CD14-positive monocyte (primary cell): ENCODE data around the gene TLR4. TPM values are rescaled to one million over a fixed set of nuclear protein-coding genes. Genes with fewer than 3 reads are reported as not detected.

ENCODE experiments used
- DNase-seq, 3 donors: peaks; one replicate each; pipeline ENCODE4 v3.0.0-alpha.2; 2011 to 2022
- H2AFZ ChIP-seq: 2 replicates; pipeline ENCODE4 v1.6.0; 2012; ENCODE audit warnings: mild to moderate bottlenecking, low read depth, low read length, inconsistent platforms; ENCODE audit not compliant: insufficient read depth, poor library complexity, severe bottlenecking
- H3K27ac ChIP-seq, 2 donors: 1 replicate in 1 of 2; 2 replicates in 1 of 2; pipeline ENCODE4 v1.5.1; 2012 to 2013; ENCODE audit warnings: low read length in 2 of 2, control low read depth in 1 of 2, inconsistent platforms in 1 of 2, low read depth in 1 of 2, mild to moderate bottlenecking in 1 of 2
- H3K27me3 ChIP-seq, 2 donors: one replicate each; pipeline versions ENCODE4 v1.6.0 to v1.6.1; 2011 to 2013; ENCODE audit warnings: low read length in 2 of 2; ENCODE audit not compliant: control insufficient read depth in 2 of 2, insufficient read depth in 2 of 2
- H3K36me3 ChIP-seq, 2 donors: replicated peaks in 1 of 2; 1 replicate in 1 of 2; 2 replicates in 1 of 2; pipeline versions ENCODE4 v1.5.1 to v1.6.1; 2012 to 2013; ENCODE audit warnings: low read length in 2 of 2, control low read depth in 1 of 2, inconsistent platforms in 1 of 2, mild to moderate bottlenecking in 1 of 2; ENCODE audit not compliant: insufficient read depth in 2 of 2, control insufficient read depth in 1 of 2
- H3K4me1 ChIP-seq, 2 donors: 1 replicate in 1 of 2; 2 replicates in 1 of 2; pipeline versions ENCODE4 v1.5.1 to v1.6.1; 2012 to 2013; ENCODE audit warnings: low read length in 2 of 2, control low read depth in 1 of 2, inconsistent platforms in 1 of 2, mild to moderate bottlenecking in 1 of 2, moderate library complexity in 1 of 2; ENCODE audit not compliant: insufficient read depth in 2 of 2, control insufficient read depth in 1 of 2
- H3K4me2 ChIP-seq: replicated peaks from 2 replicates; pipeline ENCODE3; 2012; ENCODE audit warnings: low read length, moderate library complexity, mild to moderate bottlenecking; ENCODE audit not compliant: poor library complexity, severe bottlenecking; ENCODE audit errors: extremely low read depth
- H3K4me3 ChIP-seq, 3 experiments: fragments of 200-600 bp in 1 of 3; sonication (generic) in 1 of 3; replicated peaks in 1 of 3; 1 replicate in 2 of 3; 2 replicates in 1 of 3; pipeline ENCODE4 v1.5.1; 2011 to 2013; ENCODE audit warnings: low read length in 3 of 3, mild to moderate bottlenecking in 3 of 3, control low read depth in 2 of 3, low read depth in 2 of 3, inconsistent platforms in 1 of 3, moderate library complexity in 1 of 3
- H3K79me2 ChIP-seq: 2 replicates; pipeline ENCODE4 v1.6.0; 2012; ENCODE audit warnings: mild to moderate bottlenecking, control low read depth, inconsistent platforms, low read length, moderate library complexity; ENCODE audit not compliant: insufficient read depth
- H3K9ac ChIP-seq: 2 replicates; pipeline ENCODE4 v1.6.0; 2017; ENCODE audit warnings: low read length, mild to moderate bottlenecking; ENCODE audit not compliant: insufficient read depth, poor library complexity, severe bottlenecking
- H3K9me3 ChIP-seq, 2 donors: replicated peaks in 1 of 2; 1 replicate in 1 of 2; 2 replicates in 1 of 2; pipeline versions ENCODE4 v1.5.1 to v1.6.1; 2012 to 2013; ENCODE audit warnings: low read length in 2 of 2, control low read depth in 1 of 2; ENCODE audit not compliant: control insufficient read depth in 1 of 2, insufficient read depth in 1 of 2
- H4K20me1 ChIP-seq: 2 replicates; pipeline ENCODE4 v1.6.0; 2012; ENCODE audit warnings: mild to moderate bottlenecking, low read length, control low read depth, moderate library complexity; ENCODE audit not compliant: insufficient read depth
- H3K27ac Mint-ChIP-seq, 7 donors: one replicate each; pipeline ENCODE4 v1.8.0; 2020; ENCODE audit warnings: mild to moderate bottlenecking in 7 of 7, mixed read lengths in 7 of 7, moderate library complexity in 6 of 7, inconsistent platforms in 2 of 7
- H3K27me3 Mint-ChIP-seq, 3 donors: one replicate each; pipeline ENCODE4 v1.8.0; 2021 to 2022; ENCODE audit warnings: low read depth in 3 of 3, mild to moderate bottlenecking in 3 of 3, mixed read lengths in 3 of 3, moderate library complexity in 3 of 3, inconsistent platforms in 1 of 3
- H3K36me3 Mint-ChIP-seq, 2 donors: one replicate each; pipeline ENCODE4 v1.8.0; 2020; ENCODE audit warnings: mixed read lengths in 2 of 2, inconsistent platforms in 1 of 2, mild to moderate bottlenecking in 1 of 2
- H3K4me1 Mint-ChIP-seq: one replicate; pipeline ENCODE4 v1.8.0; 2020; ENCODE audit warnings: mild to moderate bottlenecking, mixed read lengths
- H3K4me3 Mint-ChIP-seq, 2 donors: one replicate each; pipeline ENCODE4 v1.8.0; 2020; ENCODE audit warnings: mild to moderate bottlenecking in 2 of 2, mixed read lengths in 2 of 2, moderate library complexity in 1 of 2
- H3K9me3 Mint-ChIP-seq, 7 donors: one replicate each; pipeline ENCODE4 v1.8.0; 2020 to 2022; ENCODE audit warnings: mixed read lengths in 7 of 7, mild to moderate bottlenecking in 6 of 7, moderate library complexity in 6 of 7, inconsistent platforms in 2 of 7
- CTCF ChIP-seq: fragments of 200-600 bp; IDR thresholded peaks from one replicate; pipeline ENCODE4 v1.8.0; 2022; ENCODE audit warnings: antibody characterized with exemption, mild to moderate bottlenecking
- WGBS: methylation state at CpG from one replicate; pipeline ENCODE4 v1.1.5; 2013; ENCODE audit warnings: missing lambda C conversion rate; ENCODE audit not compliant: insufficient coverage; 5-methylcytosine and 5-hydroxymethylcytosine counted together
- intact Hi-C, 2 donors: fragments of 100-400 bp; cut with micrococcal nuclease; formaldehyde crosslinking; loops; one replicate each; pipeline versions ENCODE4 v1.15.0 to v1.15.1; 2023
- polyA plus RNA-seq, 3 donors: library from polyadenylated mRNA; depleted of rRNA in 1 of 3; unstranded in 2 of 3; stranded (reverse) in 1 of 3; fragments of 300-500 nt in 2 of 3; fragments of >200 nt in 1 of 3; fragmentation: Illumina TruSeq in 2 of 3; gene quantifications; 1 replicate in 2 of 3; 2 replicates in 1 of 3; pipeline ENCODE4 v1.2.3, GENCODE V29; 2012 to 2021

TLR4 gene
- polyA plus RNA-seq, 3 donors, result 34.0 to 214 (median 174) TPM

- no peaks in the 10 kb centered on the region for H3K9me3 ChIP-seq
- no peak overlapping the region for H3K4me3 ChIP-seq
- no peak overlapping the region for H3K27ac Mint-ChIP-seq
- H3K27me3 Mint-ChIP-seq, result peaks cover 7 to 14% (median 10%) of the 10 kb centered on the region in 3 donors
- no peak overlapping the region for H2AFZ ChIP-seq
- no peak overlapping the region for H3K4me3 Mint-ChIP-seq
- peaks cover 20% of the 10 kb centered on the region in 2 donors for H3K4me1 ChIP-seq
- no peaks in the 10 kb centered on the region for H4K20me1 ChIP-seq
- no peak overlapping the region for H3K4me2 ChIP-seq
- WGBS, result 78% methylated on average over 1 of the region's 5 CpGs
- no peak for TF ChIP-seq CTCF
- H3K9me3 Mint-ChIP-seq, result no peaks in the 10 kb centered on the region
- H3K79me2 ChIP-seq, result no peaks in the 10 kb centered on the region
- H3K9ac ChIP-seq, result no peak overlapping the region
- no peaks in the 10 kb centered on the region for H3K36me3 ChIP-seq
- peaks cover 0 to 3% of the 10 kb centered on the region in 2 donors for H3K27me3 ChIP-seq
- intact Hi-C loops, result no loop called here
- no peak overlapping the region for H3K27ac ChIP-seq
- H3K36me3 Mint-ChIP-seq, result peaks cover 7 to 12% of the 10 kb centered on the region in 2 donors
- peaks cover 23% of the 10 kb centered on the region for H3K4me1 Mint-ChIP-seq
- no peak for DNase-seq
These were observed 43.3 kb downstream of the TLR4 start for GRCh38 chr9:117747386-117747970.

GRCh38 chr9:117750401-117750800 lies 46.2 kb downstream of the TLR4 start:
- Mint-ChIP-seq H3K4me3 (no peak overlapping the region), H3K27ac (no peak overlapping the region), H3K27me3 (peaks cover under 1 to 11% (median 10%) of the 10 kb centered on the region in 3 donors), H3K9me3 (no peaks in the 10 kb centered on the region), H3K4me1 (peaks cover 10% of the 10 kb centered on the region), H3K36me3 (peaks cover 10 to 13% of the 10 kb centered on the region in 2 donors)
- Histone ChIP-seq H2AFZ (no peak overlapping the region), H3K4me3 (no peak overlapping the region), H3K9me3 (no peaks in the 10 kb centered on the region), H4K20me1 (no peaks in the 10 kb centered on the region), H3K36me3 (no peaks in the 10 kb centered on the region), H3K79me2 (no peaks in the 10 kb centered on the region), H3K27ac (no peak overlapping the region), H3K4me1 (peaks cover 4 to 8% of the 10 kb centered on the region in 2 donors), H3K27me3 (peaks cover 0 to 3% of the 10 kb centered on the region in 2 donors), H3K9ac (no peak overlapping the region), H3K4me2 (no peak overlapping the region)
- intact Hi-C loops, result no loop called here
- WGBS, result no CpG with 5 or more reads among the region's 2 CpGs
- no peak for DNase-seq
- no peak for TF ChIP-seq CTCF
